Stimulated activated CD8-positive, alpha-beta memory T cell treated with anti-CD3 and anti-CD28 coated beads, Interleukin-12 subunit alpha, Interleukin-12 subunit beta, amount 100 ng/mL, for 24 hours (primary cell): ENCODE data around the gene CLCN3.
"Not testable (repeated sequence)": the region's sequence is repeated elsewhere in the genome, so short reads cannot be mapped to it uniquely, and the experiment has no call there.

Experiments
- DNase-seq: peaks from one replicate; pipeline ENCODE4 v3.0.0-alpha.2; 2020; ENCODE audit errors: extremely low read depth

CLCN3 gene

GRCh38 chr4:169619958-169620879 is at the start of gene CLCN3:
Gene CLCN3, plus strand, starts transcription at chr4:169620578. Its CDS starts 15,351 bp downstream, at chr4:169635929.
- peak; percentile 82 for DNase-seq

GRCh38 chr4:169571012-169571411 is 49.4 kb upstream of the CLCN3 start:
- DNase-seq, result not testable (repeated sequence)

GRCh38 chr4:169571435-169571834 is 48.9 kb upstream of the CLCN3 start:
- DNase-seq, result no peak

- no peak for DNase-seq
These were observed 46.5 kb upstream of the CLCN3 start for GRCh38 chr4:169573889-169574288.

GRCh38 chr4:169582203-169582602 is 38.2 kb upstream of the CLCN3 start:
- no peak for DNase-seq

- DNase-seq, result no peak
These were observed 37.7 kb upstream of the CLCN3 start for GRCh38 chr4:169582706-169583105.

- no peak for DNase-seq
These were observed 36.8 kb upstream of the CLCN3 start for GRCh38 chr4:169583563-169583962.

GRCh38 chr4:169593050-169593560 is 27.3 kb upstream of the CLCN3 start:
- DNase-seq, result no peak

- DNase-seq, result no peak
These were observed 25.7 kb upstream of the CLCN3 start for GRCh38 chr4:169594560-169595195.

GRCh38 chr4:169601016-169601771 is 19.2 kb upstream of the CLCN3 start:
- DNase-seq, result no peak

GRCh38 chr4:169603312-169603711 is 17.1 kb upstream of the CLCN3 start:
- DNase-seq, result no peak

- DNase-seq, result no peak
These were observed 16.1 kb upstream of the CLCN3 start for GRCh38 chr4:169604131-169604900.

- no peak for DNase-seq
These were observed 15.5 kb upstream of the CLCN3 start for GRCh38 chr4:169604903-169605331.

GRCh38 chr4:169611157-169611556 is 9.2 kb upstream of the CLCN3 start:
- DNase-seq, result no peak

GRCh38 chr4:169611991-169612870 is 8.1 kb upstream of the CLCN3 start, which contains the start of gene NEK1:
Gene NEK1, minus strand, starts transcription at chr4:169612583. Its CDS starts 9,953 bp downstream, at chr4:169602630.
- DNase-seq, result peak; percentile 76

- DNase-seq, result peak; percentile 27
These were observed 7.2 kb upstream of the CLCN3 start for GRCh38 chr4:169612871-169613859.

- DNase-seq, result no peak
These were observed 4.8 kb upstream of the CLCN3 start for GRCh38 chr4:169615467-169616106.

GRCh38 chr4:169616846-169617245 is 3.5 kb upstream of the CLCN3 start:
- no peak for DNase-seq
